GM23248 (cell line): Measurements from ENCODE around the gene RCOR2. TPM values are rescaled to one million over a fixed set of nuclear protein-coding genes. Genes with fewer than 3 reads are reported as not detected.
A peak's percentile ranks its signal among the peaks of the same experiment; 100 is the strongest.

ENCODE experiments used
- DNase-seq: peaks from one replicate; pipeline ENCODE4 v3.0.0-alpha.2; 2015
- H2AFZ ChIP-seq: fragments of 200-600 bp; sonication (generic); 2 replicates; pipeline ENCODE4 v1.6.1; 2016; ENCODE audit warnings: antibody characterized with exemption
- H3F3A ChIP-seq: fragments of 200-600 bp; sonication (generic); 2 replicates; pipeline ENCODE4 v1.6.1; 2016; ENCODE audit warnings: mild to moderate bottlenecking, antibody characterized with exemption, mixed run types; ENCODE audit not compliant: insufficient read depth
- H3K27ac ChIP-seq: fragments of 200-600 bp; sonication (generic); 2 replicates; pipeline ENCODE4 v1.5.1; 2016; ENCODE audit warnings: mild to moderate bottlenecking
- H3K27me3 ChIP-seq: fragments of 200-600 bp; sonication (generic); replicated peaks from 2 replicates; pipeline ENCODE4 v1.6.1; 2016; ENCODE audit warnings: mild to moderate bottlenecking; ENCODE audit not compliant: insufficient read depth
- H3K36me3 ChIP-seq: fragments of 200-600 bp; sonication (generic); 2 replicates; pipeline ENCODE4 v1.6.1; 2016; ENCODE audit warnings: low read depth, mild to moderate bottlenecking
- H3K4me1 ChIP-seq: fragments of 200-600 bp; sonication (generic); 2 replicates; pipeline ENCODE4 v1.6.1; 2016; ENCODE audit warnings: mild to moderate bottlenecking; ENCODE audit not compliant: insufficient read depth
- H3K4me2 ChIP-seq: fragments of 200-600 bp; sonication (generic); one replicate; pipeline ENCODE4 v1.6.1; 2016; ENCODE audit warnings: mild to moderate bottlenecking; ENCODE audit not compliant: unreplicated experiment
- H3K4me3 ChIP-seq: fragments of 200-600 bp; sonication (generic); 2 replicates; pipeline ENCODE4 v1.5.1; 2016; ENCODE audit warnings: mild to moderate bottlenecking
- H3K79me2 ChIP-seq: fragments of 200-600 bp; sonication (generic); 2 replicates; pipeline ENCODE4 v1.6.1; 2016; ENCODE audit warnings: mild to moderate bottlenecking; ENCODE audit not compliant: insufficient read depth
- H3K9ac ChIP-seq: fragments of 200-600 bp; sonication (generic); 2 replicates; pipeline ENCODE4 v1.6.1; 2016; ENCODE audit warnings: mild to moderate bottlenecking
- H3K9me2 ChIP-seq: fragments of 200-600 bp; sonication (generic); 2 replicates; pipeline ENCODE4 v1.6.1; 2016; ENCODE audit warnings: mixed run types, mild to moderate bottlenecking, moderate library complexity; ENCODE audit not compliant: insufficient read depth
- H3K9me3 ChIP-seq: fragments of 200-600 bp; sonication (generic); one replicate; pipeline ENCODE4 v1.6.1; 2017; ENCODE audit warnings: low read depth
- H4K20me1 ChIP-seq: fragments of 200-600 bp; sonication (generic); 2 replicates; pipeline ENCODE4 v1.6.0; 2016; ENCODE audit not compliant: insufficient read depth
- EZH2 ChIP-seq: fragments of 200-600 bp; sonication (generic); IDR thresholded peaks from 2 replicates; pipeline ENCODE4 v1.6.1; 2018; ENCODE audit warnings: antibody characterized with exemption, mild to moderate bottlenecking; ENCODE audit not compliant: insufficient read depth, poor library complexity, severe bottlenecking
- EZH2phosphoT487 ChIP-seq: fragments of 200-600 bp; sonication (generic); IDR thresholded peaks from 2 replicates; pipeline ENCODE4 v1.6.1; 2018; ENCODE audit warnings: antibody characterized with exemption, moderate library complexity, mild to moderate bottlenecking, low read depth; ENCODE audit not compliant: insufficient read depth
- whole genome bisulfite sequencing, 2 experiments: methylation state at CpG; one replicate each; pipeline ENCODE4 v1.1.6; 2015 to 2017; ENCODE audit warnings: low lambda C conversion rate in 2 of 2, low coverage in 1 of 2; ENCODE audit errors: missing lambda C conversion rate in 2 of 2; 5-methylcytosine and 5-hydroxymethylcytosine counted together
- in situ Hi-C: fragments of 300-500 bp; cut with MboI; formaldehyde crosslinking; loops from 2 replicates; pipeline ENCODE4 v1.15.0; 2020
- polyA plus RNA-seq: library from polyadenylated mRNA; unstranded; fragments of >200 nt; fragmentation: Nextera tagmentation; extraction: Ambion mirVana; gene quantifications from 2 replicates; pipeline ENCODE4 v1.2.1, GENCODE V29; 2016
- total RNA-seq: library from RNA; depleted of rRNA; stranded (reverse); fragments of >200 nt; shearing (Covaris generic); gene quantifications from 2 replicates; pipeline ENCODE4 v1.2.3, GENCODE V29; 2014

The RCOR2 gene
- total and polyA plus RNA-seq, 2 experiments from 2014 or later: 1.8 TPM; not detected in 1

DNA sequence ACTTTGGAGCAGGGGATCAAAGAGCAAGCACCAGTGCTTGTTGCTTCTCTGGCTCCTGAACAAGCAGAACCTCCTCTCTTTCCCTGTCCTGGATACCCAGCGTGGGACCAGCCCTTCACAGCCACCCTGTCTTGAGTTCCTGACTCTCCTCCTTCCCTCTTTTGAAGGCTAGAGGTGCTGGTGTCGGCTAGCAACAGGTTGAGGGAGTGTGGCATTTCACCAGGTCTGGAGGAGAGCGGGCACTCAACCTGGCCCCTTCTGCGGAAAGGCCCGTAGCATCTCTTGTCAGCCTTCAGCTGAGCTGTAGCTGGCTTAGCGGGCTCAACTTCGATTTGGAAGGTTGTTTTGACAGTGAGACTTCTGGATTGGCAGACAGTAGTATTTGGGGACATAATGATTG lies 26.6 kb downstream of the RCOR2 start:
- Histone ChIP-seq H3K27ac (no peak overlapping the region), H3K9me3 (no peaks in the 10 kb centered on the region), H3K4me2 (no peak overlapping the region), H3K4me1 (peaks cover 25% of the 10 kb centered on the region), H3K4me3 (no peak overlapping the region), H3K36me3 (no peaks in the 10 kb centered on the region), H3F3A (no peaks in the 10 kb centered on the region), H3K27me3 (no peaks in the 10 kb centered on the region), H3K9ac (no peak overlapping the region), H3K79me2 (peaks cover 100% of the 10 kb centered on the region), H4K20me1 (peaks cover 11% of the 10 kb centered on the region; the same call in 1 of the 2 replicates), H3K9me2 (no peaks in the 10 kb centered on the region), H2AFZ (no peak overlapping the region)
- in situ Hi-C loops: no loop called here
- no peak for TF ChIP-seq EZH2phosphoT487
- no peak for TF ChIP-seq EZH2
- no peak for DNase-seq
- 89 to 97% methylated on average over 7 of the region's 7 CpGs for WGBS, 2 experiments

DNA sequence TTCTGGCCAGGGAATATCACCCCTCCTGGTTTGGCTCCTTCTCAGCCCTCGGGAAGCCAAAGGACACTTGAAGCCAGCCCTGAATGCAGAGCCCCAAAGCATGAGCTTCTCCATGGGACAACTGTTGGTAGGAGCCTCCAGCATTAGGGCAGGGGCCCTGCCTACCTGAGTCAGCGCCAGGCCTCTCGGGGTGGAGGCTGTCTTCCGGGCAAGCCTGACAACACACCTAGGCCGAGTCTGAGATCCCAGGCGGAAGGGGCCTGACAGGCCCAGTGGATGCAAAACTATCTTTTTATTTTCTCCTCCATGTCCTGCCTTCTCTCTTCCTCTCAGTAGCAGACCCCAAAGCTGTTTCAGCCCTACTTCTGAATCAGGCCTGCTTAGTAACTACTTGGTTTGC lies 27.6 kb downstream of the RCOR2 start:
- Histone ChIP-seq H3K27me3 (no peaks in the 10 kb centered on the region), H3K9me2 (no peaks in the 10 kb centered on the region), H4K20me1 (peaks cover 11% of the 10 kb centered on the region; the same call in 1 of the 2 replicates), H3F3A (no peaks in the 10 kb centered on the region), H2AFZ (no peak overlapping the region), H3K4me3 (no peak overlapping the region), H3K9ac (0 out of 2 replicates have a peak overlapping the region, but pooled peaks have one; percentile 56), H3K4me2 (no peak overlapping the region), H3K79me2 (peaks cover 100% of the 10 kb centered on the region), H3K9me3 (no peaks in the 10 kb centered on the region), H3K4me1 (peaks cover 25% of the 10 kb centered on the region), H3K36me3 (no peaks in the 10 kb centered on the region), H3K27ac (peak overlapping the region; percentile 65; the same call in 1 of the 2 replicates)
- no peak for DNase-seq
- in situ Hi-C loops: no loop called here
- WGBS, 2 experiments: 93 to 94% methylated on average over 5 to 6 of the region's 6 CpGs
- TF ChIP-seq EZH2 (no peak), EZH2phosphoT487 (no peak)

DNA sequence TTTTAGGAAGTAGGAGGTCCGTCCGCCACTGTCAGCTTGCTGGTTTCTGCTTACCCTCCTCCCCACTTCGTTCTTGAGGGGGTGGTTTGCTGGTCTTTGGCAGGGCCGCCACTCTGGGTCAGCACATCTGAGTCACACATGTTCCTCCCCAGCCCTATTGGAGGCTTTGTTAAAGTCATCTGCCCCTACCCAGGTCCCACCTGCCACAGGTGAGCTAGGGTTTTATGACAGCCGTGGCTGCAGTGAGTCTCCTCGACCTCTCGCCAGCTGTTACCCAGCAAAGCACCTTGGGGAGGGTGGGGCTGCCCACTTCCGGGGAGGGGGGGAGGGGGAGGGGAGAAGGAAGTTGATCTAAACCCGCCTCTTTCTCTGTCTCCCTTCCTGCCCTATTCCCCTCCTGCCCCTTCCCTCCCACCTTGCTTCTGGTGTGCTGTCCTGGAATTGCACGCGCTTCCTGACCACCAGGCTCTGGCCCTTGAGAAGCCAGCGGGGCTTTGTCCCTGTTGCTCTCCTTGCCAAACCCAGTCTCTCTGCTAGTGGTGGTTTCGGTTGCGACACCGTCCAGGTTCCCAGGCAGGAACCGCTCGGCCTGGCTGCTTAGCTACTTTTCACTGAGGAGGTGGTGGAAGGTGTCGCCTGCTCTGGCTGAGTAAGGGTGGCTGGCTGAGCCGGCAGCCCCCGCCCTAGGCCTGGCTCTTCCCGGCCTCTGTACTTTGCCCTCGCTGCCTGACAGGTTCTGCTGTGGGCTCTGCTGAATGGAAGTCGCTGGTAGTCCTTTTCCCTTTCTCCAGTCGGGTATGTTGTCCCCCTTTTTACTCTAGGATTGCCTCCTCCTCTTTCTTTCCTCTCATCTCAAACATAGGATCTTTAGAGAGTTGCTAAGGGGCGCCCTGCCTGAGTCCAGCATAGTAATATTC lies 28.5 kb downstream of the RCOR2 start:
- peaks cover 5% of the 10 kb centered on the region; the same call in 1 of the 2 replicates for H4K20me1 ChIP-seq
- in situ Hi-C loops: no loop called here
- H3K9me2 ChIP-seq: no peaks in the 10 kb centered on the region
- H2AFZ ChIP-seq: no peak overlapping the region
- WGBS, 2 experiments: 24 to 28% methylated on average over 24 to 25 of the region's 25 CpGs
- H3K27ac ChIP-seq: peak overlapping the region; percentile 65
- H3K79me2 ChIP-seq: peaks cover 100% of the 10 kb centered on the region
- no peaks in the 10 kb centered on the region for H3K27me3 ChIP-seq
- no peaks in the 10 kb centered on the region for H3K36me3 ChIP-seq
- TF ChIP-seq EZH2: no peak
- TF ChIP-seq EZH2phosphoT487: no peak
- no peaks in the 10 kb centered on the region for H3K9me3 ChIP-seq
- H3K4me3 ChIP-seq: peak overlapping the region; percentile 48
- H3K4me1 ChIP-seq: peaks cover 25% of the 10 kb centered on the region
- peak overlapping the region; percentile 56 for H3K9ac ChIP-seq
- no peaks in the 10 kb centered on the region for H3F3A ChIP-seq
- H3K4me2 ChIP-seq: peak overlapping the region; percentile 57
- DNase-seq: peak; percentile 78

DNA sequence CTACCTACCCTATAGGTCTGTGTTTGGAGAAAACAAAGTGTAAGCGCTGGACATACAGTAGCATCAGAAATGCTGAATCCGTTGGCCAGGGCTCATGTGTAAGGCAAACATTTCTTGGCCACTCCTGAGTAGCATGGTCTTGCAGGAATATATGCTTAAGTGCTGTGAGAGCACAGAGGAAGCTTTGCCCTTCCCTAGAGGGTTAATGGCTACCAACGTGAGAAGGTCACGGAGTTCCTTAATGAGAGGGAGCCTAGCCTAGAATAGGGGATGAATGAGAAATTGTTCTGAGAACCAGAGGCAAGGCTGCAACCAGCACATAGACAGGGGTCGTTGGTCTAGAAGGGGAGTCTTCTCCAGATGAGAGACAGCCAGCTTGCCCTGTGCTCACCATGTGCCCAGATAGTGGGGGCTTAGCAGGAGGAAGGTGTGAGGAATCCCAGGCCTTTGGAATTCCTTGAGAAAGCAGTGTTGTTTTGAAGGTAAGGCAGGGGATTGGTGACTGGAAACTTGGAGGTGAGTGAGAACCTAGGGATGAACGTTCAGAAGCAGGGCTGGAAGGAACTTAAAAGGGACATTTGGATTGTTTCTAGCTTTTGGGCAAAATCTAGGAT lies 29.5 kb downstream of the RCOR2 start:
- H3K9me3 ChIP-seq: no peaks in the 10 kb centered on the region
- H3K79me2 ChIP-seq: peaks cover 100% of the 10 kb centered on the region
- TF ChIP-seq EZH2: no peak
- no peak for DNase-seq
- no peak overlapping the region for H2AFZ ChIP-seq
- in situ Hi-C loops: no loop called here
- peaks cover 25% of the 10 kb centered on the region for H3K4me1 ChIP-seq
- peak overlapping the region; percentile 18; the same call in 1 of the 2 replicates for H3K4me3 ChIP-seq
- H3K36me3 ChIP-seq: no peaks in the 10 kb centered on the region
- H3K4me2 ChIP-seq: peak overlapping the region; percentile 57
- no peaks in the 10 kb centered on the region; the same call in 1 of the 2 replicates for H4K20me1 ChIP-seq
- H3K9ac ChIP-seq: no peak overlapping the region
- H3K9me2 ChIP-seq: no peaks in the 10 kb centered on the region
- 53 to 59% methylated on average over 6 of the region's 6 CpGs for WGBS, 2 experiments
- peak overlapping the region; percentile 65 for H3K27ac ChIP-seq
- H3F3A ChIP-seq: no peaks in the 10 kb centered on the region
- H3K27me3 ChIP-seq: no peaks in the 10 kb centered on the region
